H1 (cell line): Measurements from ENCODE around the gene OBSCN. TPM values are rescaled to one million over a fixed set of nuclear protein-coding genes. Genes with fewer than 3 reads are reported as not detected.

Experiments used
- ASH2L ChIP-seq: fragments of 200-600, 300-600 bp; sonication (generic); IDR thresholded peaks from one replicate; pipeline ENCODE4 v1.7.1; 2017; ENCODE audit warnings: low read length
- MAX ChIP-seq: IDR thresholded peaks from 2 replicates; pipeline ENCODE4 v1.6.1; 2012; ENCODE audit warnings: inconsistent platforms
- POLR2A ChIP-seq, 2 experiments: IDR thresholded peaks; 1 replicate in 1 of 2; 2 replicates in 1 of 2; pipeline ENCODE4 v1.6.1; 2011; ENCODE audit warnings: low read depth in 2 of 2, low read length in 2 of 2, mild to moderate bottlenecking in 2 of 2; ENCODE audit errors: control extremely low read depth in 1 of 2
- SP1 ChIP-seq: IDR thresholded peaks from 2 replicates; pipeline ENCODE4 v1.6.1; 2011; ENCODE audit warnings: low read depth, low read length
- polyA plus RNA-seq, 7 experiments: library from polyadenylated mRNA; depleted of rRNA in 3 of 7; stranded (reverse) in 5 of 7; unstranded in 2 of 7; fragments of >200 nt in 5 of 7; fragments of 200-250 nt in 2 of 7; gene quantifications; 1 replicate in 5 of 7; 2 replicates in 1 of 7; 4 replicates in 1 of 7; pipeline versions ENCODE4 v1.2.1 to v1.2.3, GENCODE V29; 2011 to 2013; ENCODE audit warnings: missing spikeins in 2 of 7, mixed read lengths in 2 of 7
- total RNA-seq: library from RNA; stranded (reverse); fragmentation: NEBNext Ultra II Directional; extraction: Animal tissue kit (Norgen Biotek cat#: 25700); gene quantifications from 2 replicates; pipeline ENCODE4 v1.2.1, GENCODE V29; 2021

OBSCN gene
- total and polyA plus RNA-seq, 2 of the 8 experiments (the other 6 are each of a cell fraction or from before 2014, with no cell fraction given), result 7.5 to 28.4 TPM

- no peak for TF ChIP-seq MAX
- no peak for TF ChIP-seq ASH2L
- peak in 1 of 2 experiments; percentile 58; a peak in 2 of 3 replicates for TF ChIP-seq POLR2A (IDR thresholded peaks at IDR 0.05; ENCODE audit: control extremely low read depth in 1 of 2, low read depth in 2 of 2, low read length in 2 of 2)
- TF ChIP-seq SP1, result 0 out of 2 replicates have a peak, but pooled peaks have one; percentile 16
Measured at GRCh38 chr1:228174482-228175315, 33.1 kb upstream of the OBSCN start (continued).
